HG03460 (cell line): Measurements from ENCODE around the gene C16orf96.

Experiments used
- ATAC-seq: cut with Tn5 transposase; IDR thresholded peaks from one replicate; pipeline ENCODE4 v1.9.1; 2021; ENCODE audit not compliant: unreplicated experiment

Gene C16orf96

GRCh38 chr16:4641895-4642294 is 85.8 kb downstream of the C16orf96 start:
- ATAC-seq = no peak

DNA sequence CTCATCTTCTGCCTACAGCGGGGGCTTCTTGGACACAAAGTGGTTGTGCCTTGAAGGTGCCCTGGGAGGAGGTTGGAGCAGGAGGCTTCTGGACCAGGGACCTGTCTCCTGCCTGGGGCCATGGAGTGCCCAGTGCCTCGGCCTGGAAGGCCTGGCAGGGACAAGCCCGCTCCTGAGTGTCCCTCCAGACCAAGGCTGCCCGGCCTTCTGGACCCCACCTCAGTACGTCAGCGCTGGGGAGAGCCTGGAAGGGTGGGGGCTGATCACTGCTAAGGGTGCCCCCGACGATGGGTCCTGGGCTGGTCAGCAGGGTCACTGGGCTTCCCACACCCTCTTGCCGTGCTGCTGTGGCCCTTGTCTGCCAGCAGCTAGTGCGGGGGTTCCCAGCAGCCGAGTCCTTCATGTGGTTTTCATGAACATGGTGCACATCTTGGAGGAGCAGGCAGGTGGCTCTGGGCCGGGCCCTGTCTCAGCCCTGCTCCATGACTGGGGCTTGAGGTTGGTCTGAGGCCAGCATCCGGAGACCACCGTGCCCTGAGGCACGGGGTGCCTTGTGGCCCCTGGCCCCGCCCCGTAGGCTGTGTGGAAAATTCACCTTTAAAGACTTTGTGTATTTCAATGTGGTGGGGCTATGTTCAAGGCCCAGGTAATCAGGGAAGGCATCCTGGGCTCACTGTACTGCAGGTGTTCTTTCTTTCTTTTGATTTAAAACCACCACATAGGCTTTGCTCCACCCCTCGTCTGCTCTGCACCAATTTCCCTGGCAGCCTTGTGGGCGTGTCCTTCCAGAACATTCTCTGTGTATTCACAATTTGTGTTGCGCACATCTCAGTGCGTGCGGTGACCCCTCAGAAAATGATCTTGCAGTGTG is 90.9 kb downstream of the C16orf96 start:
- no peak for ATAC-seq

- no peak for ATAC-seq
Observed at GRCh38 chr16:4647644-4647980, 91.5 kb downstream of the C16orf96 start.

GRCh38 chr16:4648917-4649316 is 92.8 kb downstream of the C16orf96 start:
- no peak for ATAC-seq

DNA sequence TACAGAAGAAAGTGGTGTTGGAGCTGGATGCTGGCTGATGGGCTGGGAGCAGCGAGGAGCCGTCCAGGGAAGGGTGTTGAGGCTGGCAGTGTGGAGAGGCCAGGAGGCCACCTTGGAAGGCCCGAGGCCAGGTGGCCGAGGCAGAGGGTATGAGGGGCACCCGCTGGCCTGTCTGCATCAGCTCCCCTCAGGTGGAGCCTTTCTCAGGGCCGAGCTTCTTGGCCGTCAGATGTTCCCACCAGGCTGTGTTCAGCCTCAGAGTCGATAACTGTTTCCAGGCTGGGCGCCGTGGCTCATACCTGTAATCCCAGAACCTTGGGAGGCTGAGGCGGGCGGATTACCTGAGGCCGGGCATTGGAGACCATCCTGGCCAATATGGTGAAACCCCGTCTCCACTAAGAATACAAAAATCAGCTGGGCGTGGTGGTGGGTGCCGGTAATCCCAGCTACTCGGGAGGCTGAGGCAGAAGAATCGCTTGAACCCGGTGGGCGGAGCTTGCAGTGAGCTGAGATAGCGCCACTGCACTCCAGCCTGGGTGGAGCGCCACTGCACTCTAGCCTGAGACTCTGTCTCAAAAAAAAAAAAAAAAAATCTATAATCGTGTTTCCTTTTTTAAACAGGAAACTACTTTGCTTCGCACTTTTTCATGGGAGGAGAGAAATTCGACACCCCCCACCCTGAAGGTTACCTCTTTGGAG is 93.8 kb downstream of the C16orf96 start:
- ATAC-seq = no peak
